OCI-LY3 (cell line): ENCODE results near the gene KLKB1.

Experiments used
- H2AFZ ChIP-seq: fragments of 200-600, 300-600 bp; shearing (Covaris generic); 2 replicates; pipeline ENCODE4 v1.6.0; 2014; ENCODE audit warnings: antibody characterized with exemption, low read depth, low read length
- H3K27ac ChIP-seq: fragments of 200-600, 300-600 bp; sonication (generic); 2 replicates; pipeline ENCODE4 v1.5.1; 2014; ENCODE audit warnings: mild to moderate bottlenecking, low read length, moderate library complexity, mixed read lengths
- H3K27me3 ChIP-seq: fragments of 200-600, 300-600 bp; sonication (generic); 2 replicates; pipeline ENCODE4 v1.6.1; 2014; ENCODE audit warnings: low read depth, low read length, mixed read lengths
- H3K36me3 ChIP-seq: fragments of 200-600, 300-600 bp; sonication (generic); replicated peaks from 2 replicates; pipeline ENCODE3; 2014; ENCODE audit warnings: low read depth, low read length, mixed read lengths
- H3K4me1 ChIP-seq: fragments of 300-600, 200-600 bp; sonication (generic); 2 replicates; pipeline ENCODE4 v1.6.1; 2014; ENCODE audit warnings: low read length, mixed read lengths
- H3K4me2 ChIP-seq: fragments of 200-600, 300-600 bp; sonication (generic); 2 replicates; pipeline ENCODE4 v1.6.1; 2014; ENCODE audit warnings: low read length, mixed read lengths
- H3K4me3 ChIP-seq: fragments of 300-600, 200-600 bp; sonication (generic); 2 replicates; pipeline ENCODE4 v1.5.1; 2014; ENCODE audit warnings: antibody characterized with exemption, mild to moderate bottlenecking, low read length, moderate library complexity
- H3K79me2 ChIP-seq: fragments of 300-600, 200-600 bp; shearing (Covaris generic); 2 replicates; pipeline ENCODE4 v1.6.1; 2014; ENCODE audit warnings: mild to moderate bottlenecking, low read length, mixed read lengths
- H3K9ac ChIP-seq: fragments of 300-600, 200-600 bp; shearing (Covaris generic); 2 replicates; pipeline ENCODE4 v1.6.0; 2014; ENCODE audit warnings: mild to moderate bottlenecking, low read length, moderate library complexity
- H3K9me3 ChIP-seq: fragments of 200-600, 300-600 bp; shearing (Covaris generic); 2 replicates; pipeline ENCODE4 v1.6.1; 2014; ENCODE audit warnings: low read length, mixed read lengths; ENCODE audit not compliant: insufficient read depth
- H4K20me1 ChIP-seq: fragments of 200-600, 300-600 bp; sonication (generic); 2 replicates; pipeline ENCODE4 v1.6.1; 2016; ENCODE audit warnings: low read length, mixed read lengths; ENCODE audit not compliant: insufficient read depth
- EZH2phosphoT487 ChIP-seq: fragments of 200-600 bp; shearing (Covaris generic); IDR thresholded peaks from 2 replicates; pipeline ENCODE4 v1.6.1; 2018; ENCODE audit warnings: antibody characterized with exemption, mixed run types, low read depth
- TF ChIP-seq, protein P1 (sequence below): fragments of 200-600, 300-600 bp; sonication (generic); IDR thresholded peaks from 2 replicates; pipeline ENCODE4 v1.5.1; 2014; ENCODE audit warnings: antibody characterized with exemption, low read length, low read depth

Gene KLKB1

DNA sequence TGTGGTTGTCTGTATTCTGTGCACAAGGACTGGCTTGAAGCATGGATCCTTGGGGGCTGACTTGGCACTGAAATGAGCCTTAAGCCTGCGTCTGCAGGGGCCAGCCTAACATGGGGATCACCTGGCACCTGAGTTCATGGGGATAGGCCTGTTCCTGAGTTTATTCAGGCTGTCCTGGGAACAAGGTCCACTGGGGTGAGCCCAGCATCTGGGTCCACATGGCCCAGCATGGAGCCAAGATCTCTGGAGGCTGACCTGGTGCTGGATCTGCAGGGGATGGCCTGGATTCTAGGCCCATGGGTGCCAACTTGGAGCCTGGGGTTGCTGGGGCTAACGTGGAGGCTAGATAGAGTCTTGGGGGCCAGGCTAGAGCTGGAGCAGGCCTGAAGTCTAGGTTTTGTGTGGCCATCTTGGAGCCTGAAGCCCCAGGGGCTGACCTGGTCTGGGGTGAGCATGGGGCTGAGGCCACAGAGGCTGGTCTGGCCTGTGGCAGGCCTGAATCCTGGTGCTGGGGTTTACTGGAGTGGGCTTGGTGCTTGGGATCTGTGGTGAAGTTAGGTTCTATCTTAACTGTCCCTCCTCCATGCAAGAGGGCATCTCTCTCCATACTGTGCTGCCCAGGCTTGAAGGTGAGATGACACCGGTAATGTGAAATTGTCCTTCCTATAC is 652 bp upstream of the KLKB1 start:
- TF ChIP-seq, protein P1, sequence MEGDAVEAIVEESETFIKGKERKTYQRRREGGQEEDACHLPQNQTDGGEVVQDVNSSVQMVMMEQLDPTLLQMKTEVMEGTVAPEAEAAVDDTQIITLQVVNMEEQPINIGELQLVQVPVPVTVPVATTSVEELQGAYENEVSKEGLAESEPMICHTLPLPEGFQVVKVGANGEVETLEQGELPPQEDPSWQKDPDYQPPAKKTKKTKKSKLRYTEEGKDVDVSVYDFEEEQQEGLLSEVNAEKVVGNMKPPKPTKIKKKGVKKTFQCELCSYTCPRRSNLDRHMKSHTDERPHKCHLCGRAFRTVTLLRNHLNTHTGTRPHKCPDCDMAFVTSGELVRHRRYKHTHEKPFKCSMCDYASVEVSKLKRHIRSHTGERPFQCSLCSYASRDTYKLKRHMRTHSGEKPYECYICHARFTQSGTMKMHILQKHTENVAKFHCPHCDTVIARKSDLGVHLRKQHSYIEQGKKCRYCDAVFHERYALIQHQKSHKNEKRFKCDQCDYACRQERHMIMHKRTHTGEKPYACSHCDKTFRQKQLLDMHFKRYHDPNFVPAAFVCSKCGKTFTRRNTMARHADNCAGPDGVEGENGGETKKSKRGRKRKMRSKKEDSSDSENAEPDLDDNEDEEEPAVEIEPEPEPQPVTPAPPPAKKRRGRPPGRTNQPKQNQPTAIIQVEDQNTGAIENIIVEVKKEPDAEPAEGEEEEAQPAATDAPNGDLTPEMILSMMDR: no peak
- TF ChIP-seq EZH2phosphoT487: no peak
- no peak overlapping the region for H3K4me2 ChIP-seq
- H3K79me2 ChIP-seq: no peaks in the 10 kb centered on the region
- H4K20me1 ChIP-seq: no peaks in the 10 kb centered on the region
- H3K27ac ChIP-seq: no peak overlapping the region
- no peak overlapping the region for H2AFZ ChIP-seq
- H3K4me3 ChIP-seq: no peak overlapping the region
- no peaks in the 10 kb centered on the region for H3K9me3 ChIP-seq
- no peaks in the 10 kb centered on the region for H3K27me3 ChIP-seq
- H3K9ac ChIP-seq: no peak overlapping the region
- no peaks in the 10 kb centered on the region for H3K36me3 ChIP-seq
- H3K4me1 ChIP-seq: no peaks in the 10 kb centered on the region

DNA sequence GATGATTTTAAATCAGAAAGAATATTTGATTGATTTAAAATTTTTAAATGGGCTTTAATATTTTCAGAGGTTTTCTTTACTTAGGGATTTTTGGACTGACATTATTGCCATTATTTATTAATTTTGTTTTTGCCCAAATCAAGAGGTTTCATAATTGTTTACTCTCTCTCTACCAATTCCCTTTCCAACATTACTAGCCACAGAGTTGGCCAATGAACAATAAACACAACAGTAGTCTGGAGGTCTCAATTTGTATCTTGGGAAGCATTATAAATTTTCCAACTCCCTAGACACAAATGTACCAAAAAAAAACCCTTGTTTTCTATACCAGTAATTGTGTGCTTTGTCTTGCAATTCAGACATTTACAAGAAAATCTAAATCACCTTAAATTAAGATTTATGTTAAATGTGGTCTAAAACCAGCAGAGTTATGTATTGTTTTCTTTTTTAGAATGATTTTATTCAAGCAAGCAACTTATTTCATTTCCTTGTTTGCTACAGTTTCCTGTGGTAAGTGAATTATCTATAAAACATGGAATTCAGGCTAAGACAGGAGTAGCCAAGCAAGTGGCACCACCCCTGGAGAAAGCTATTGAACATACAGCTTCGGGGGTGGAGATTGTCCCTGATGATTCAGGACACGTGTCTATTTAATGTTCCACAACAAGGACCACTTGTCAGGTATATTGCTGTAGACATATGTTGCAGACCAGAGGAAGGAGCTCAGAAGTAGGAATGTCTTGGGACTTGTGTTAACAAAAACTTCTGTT is 622 bp downstream of the KLKB1 start:
- Histone ChIP-seq H3K4me2 (no peak overlapping the region), H3K9me3 (no peaks in the 10 kb centered on the region), H3K9ac (no peak overlapping the region), H3K27ac (no peak overlapping the region), H3K4me3 (no peak overlapping the region), H2AFZ (no peak overlapping the region), H4K20me1 (no peaks in the 10 kb centered on the region), H3K27me3 (no peaks in the 10 kb centered on the region), H3K79me2 (no peaks in the 10 kb centered on the region), H3K36me3 (no peaks in the 10 kb centered on the region), H3K4me1 (no peaks in the 10 kb centered on the region)
- no peak for TF ChIP-seq EZH2phosphoT487
- TF ChIP-seq, protein P1: no peak

DNA sequence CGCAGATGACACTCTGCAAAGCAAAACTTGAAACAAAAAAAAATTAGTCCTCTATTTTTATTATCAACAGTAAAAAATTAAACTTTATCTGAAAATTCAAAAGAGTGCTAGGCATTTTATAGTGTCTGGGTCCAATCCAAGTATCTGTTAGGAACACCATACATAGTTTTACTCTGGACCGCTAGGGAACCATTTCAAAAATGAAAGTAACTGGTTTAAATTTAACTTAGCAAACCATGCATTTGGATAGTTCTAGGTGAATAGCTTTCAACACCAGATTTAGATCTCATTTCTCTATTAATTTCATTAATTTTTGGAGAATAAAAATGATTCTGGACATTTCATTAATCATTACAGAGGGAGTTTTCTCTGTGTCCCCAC is 1.2 kb downstream of the KLKB1 start:
- H3K9ac ChIP-seq: no peak overlapping the region
- H3K9me3 ChIP-seq: no peaks in the 10 kb centered on the region

DNA sequence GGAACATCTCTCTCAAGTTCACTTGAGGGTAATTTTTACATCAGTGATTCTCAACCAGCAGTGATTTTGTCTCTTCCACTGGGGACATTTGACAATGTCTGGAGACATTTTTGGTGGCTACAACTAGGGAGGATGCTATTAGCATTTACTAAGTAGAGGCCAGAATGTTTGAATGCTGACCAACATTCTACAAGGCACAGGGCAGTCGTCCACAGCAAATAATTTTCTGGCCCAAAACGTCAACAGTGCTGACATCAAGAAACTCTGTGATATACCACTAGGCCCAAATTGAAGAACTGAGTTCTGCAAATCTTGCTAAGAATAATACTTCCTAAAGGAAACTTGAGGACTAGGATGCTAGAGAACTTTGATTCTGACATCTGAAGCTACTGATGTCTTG is 7.1 kb downstream of the KLKB1 start:
- Histone ChIP-seq H3K27ac (no peak overlapping the region), H3K79me2 (no peaks in the 10 kb centered on the region), H3K9ac (no peak overlapping the region), H3K4me3 (no peak overlapping the region), H3K9me3 (no peaks in the 10 kb centered on the region), H4K20me1 (no peaks in the 10 kb centered on the region), H3K36me3 (no peaks in the 10 kb centered on the region), H3K4me1 (no peaks in the 10 kb centered on the region), H2AFZ (no peak overlapping the region), H3K4me2 (no peak overlapping the region), H3K27me3 (no peaks in the 10 kb centered on the region)
- TF ChIP-seq EZH2phosphoT487: no peak
- TF ChIP-seq, protein P1: no peak

More for the DNA sequence above, 1.2 kb downstream of the KLKB1 start:
- Histone ChIP-seq H3K79me2 (no peaks in the 10 kb centered on the region), H3K4me2 (no peak overlapping the region), H3K4me3 (no peak overlapping the region), H3K27me3 (no peaks in the 10 kb centered on the region), H3K27ac (no peak overlapping the region), H3K36me3 (no peaks in the 10 kb centered on the region), H4K20me1 (no peaks in the 10 kb centered on the region), H3K4me1 (no peaks in the 10 kb centered on the region), H2AFZ (no peak overlapping the region)
- no peak for TF ChIP-seq EZH2phosphoT487
- TF ChIP-seq, protein P1: no peak
